HuH-7 (cell line): ENCODE measurements around the gene ZNF618.
"Not testable (repeated sequence)": the region's sequence is repeated elsewhere in the genome, so short reads cannot be mapped to it uniquely, and the experiment has no call there.

ENCODE experiments used
- DNase-seq: peaks from one replicate; pipeline ENCODE4 v3.0.0; 2011; ENCODE audit warnings: low spot score

ZNF618 gene

GRCh38 chr9:113989714-113990569 is 113.8 kb downstream of the ZNF618 start:
- DNase-seq: no peak

GRCh38 chr9:113990570-113990907 is 114.4 kb downstream of the ZNF618 start:
- no peak for DNase-seq

- no peak for DNase-seq
These were observed 114.9 kb downstream of the ZNF618 start for GRCh38 chr9:113990975-113991471.

GRCh38 chr9:113991714-113992113 is 115.6 kb downstream of the ZNF618 start:
- DNase-seq: no peak

GRCh38 chr9:113992276-113992951 is 116.3 kb downstream of the ZNF618 start:
- no peak for DNase-seq

- no peak for DNase-seq
These were observed 116.9 kb downstream of the ZNF618 start for GRCh38 chr9:113992994-113993393.

- no peak for DNase-seq
These were observed 117.9 kb downstream of the ZNF618 start for GRCh38 chr9:113993838-113994540.

- DNase-seq: no peak
These were observed 119.3 kb downstream of the ZNF618 start for GRCh38 chr9:113995401-113995800.

- DNase-seq: no peak
These were observed 119.9 kb downstream of the ZNF618 start for GRCh38 chr9:113995963-113996362.

- DNase-seq: no peak
These were observed 120.5 kb downstream of the ZNF618 start for GRCh38 chr9:113996531-113997001.

- DNase-seq: not testable (repeated sequence)
These were observed 121.0 kb downstream of the ZNF618 start for GRCh38 chr9:113997064-113997463.

GRCh38 chr9:113997610-113998009 is 121.5 kb downstream of the ZNF618 start:
- no peak for DNase-seq

GRCh38 chr9:113998114-113998513 is 122.0 kb downstream of the ZNF618 start:
- DNase-seq: no peak

- peak; percentile 59 for DNase-seq
These were observed 122.6 kb downstream of the ZNF618 start for GRCh38 chr9:113998525-113999255.

- DNase-seq: no peak
These were observed 123.3 kb downstream of the ZNF618 start for GRCh38 chr9:113999256-114000062.

GRCh38 chr9:114000063-114000454 is 124.0 kb downstream of the ZNF618 start:
- DNase-seq: no peak

GRCh38 chr9:114000671-114001409 is 124.7 kb downstream of the ZNF618 start:
- no peak for DNase-seq

- DNase-seq: no peak
These were observed 125.2 kb downstream of the ZNF618 start for GRCh38 chr9:114001410-114001685.

GRCh38 chr9:114001794-114002261 is 125.7 kb downstream of the ZNF618 start:
- DNase-seq: no peak

- no peak for DNase-seq
These were observed 126.3 kb downstream of the ZNF618 start for GRCh38 chr9:114002271-114002985.
